GM23248 (cell line): ENCODE measurements around the gene RBMS3. TPM values are rescaled to one million over a fixed set of nuclear protein-coding genes. Genes with fewer than 3 reads are reported as not detected.

Experiments used
- DNase-seq: peaks from one replicate; pipeline ENCODE4 v3.0.0-alpha.2; 2015
- H2AFZ ChIP-seq: fragments of 200-600 bp; sonication (generic); 2 replicates; pipeline ENCODE4 v1.6.1; 2016; ENCODE audit warnings: antibody characterized with exemption
- H3F3A ChIP-seq: fragments of 200-600 bp; sonication (generic); 2 replicates; pipeline ENCODE4 v1.6.1; 2016; ENCODE audit warnings: mild to moderate bottlenecking, antibody characterized with exemption, mixed run types; ENCODE audit not compliant: insufficient read depth
- H3K27ac ChIP-seq: fragments of 200-600 bp; sonication (generic); 2 replicates; pipeline ENCODE4 v1.5.1; 2016; ENCODE audit warnings: mild to moderate bottlenecking
- H3K27me3 ChIP-seq: fragments of 200-600 bp; sonication (generic); replicated peaks from 2 replicates; pipeline ENCODE4 v1.6.1; 2016; ENCODE audit warnings: mild to moderate bottlenecking; ENCODE audit not compliant: insufficient read depth
- H3K36me3 ChIP-seq: fragments of 200-600 bp; sonication (generic); 2 replicates; pipeline ENCODE4 v1.6.1; 2016; ENCODE audit warnings: low read depth, mild to moderate bottlenecking
- H3K4me1 ChIP-seq: fragments of 200-600 bp; sonication (generic); 2 replicates; pipeline ENCODE4 v1.6.1; 2016; ENCODE audit warnings: mild to moderate bottlenecking; ENCODE audit not compliant: insufficient read depth
- H3K4me2 ChIP-seq: fragments of 200-600 bp; sonication (generic); one replicate; pipeline ENCODE4 v1.6.1; 2016; ENCODE audit warnings: mild to moderate bottlenecking; ENCODE audit not compliant: unreplicated experiment
- H3K4me3 ChIP-seq: fragments of 200-600 bp; sonication (generic); 2 replicates; pipeline ENCODE4 v1.5.1; 2016; ENCODE audit warnings: mild to moderate bottlenecking
- H3K79me2 ChIP-seq: fragments of 200-600 bp; sonication (generic); 2 replicates; pipeline ENCODE4 v1.6.1; 2016; ENCODE audit warnings: mild to moderate bottlenecking; ENCODE audit not compliant: insufficient read depth
- H3K9ac ChIP-seq: fragments of 200-600 bp; sonication (generic); 2 replicates; pipeline ENCODE4 v1.6.1; 2016; ENCODE audit warnings: mild to moderate bottlenecking
- H3K9me2 ChIP-seq: fragments of 200-600 bp; sonication (generic); 2 replicates; pipeline ENCODE4 v1.6.1; 2016; ENCODE audit warnings: mixed run types, mild to moderate bottlenecking, moderate library complexity; ENCODE audit not compliant: insufficient read depth
- H3K9me3 ChIP-seq: fragments of 200-600 bp; sonication (generic); one replicate; pipeline ENCODE4 v1.6.1; 2017; ENCODE audit warnings: low read depth
- H4K20me1 ChIP-seq: fragments of 200-600 bp; sonication (generic); 2 replicates; pipeline ENCODE4 v1.6.0; 2016; ENCODE audit not compliant: insufficient read depth
- EZH2 ChIP-seq: fragments of 200-600 bp; sonication (generic); IDR thresholded peaks from 2 replicates; pipeline ENCODE4 v1.6.1; 2018; ENCODE audit warnings: antibody characterized with exemption, mild to moderate bottlenecking; ENCODE audit not compliant: insufficient read depth, poor library complexity, severe bottlenecking
- EZH2phosphoT487 ChIP-seq: fragments of 200-600 bp; sonication (generic); IDR thresholded peaks from 2 replicates; pipeline ENCODE4 v1.6.1; 2018; ENCODE audit warnings: antibody characterized with exemption, moderate library complexity, mild to moderate bottlenecking, low read depth; ENCODE audit not compliant: insufficient read depth
- WGBS, 2 experiments: methylation state at CpG; one replicate each; pipeline ENCODE4 v1.1.6; 2015 to 2017; ENCODE audit warnings: low lambda C conversion rate in 2 of 2, low coverage in 1 of 2; ENCODE audit errors: missing lambda C conversion rate in 2 of 2; 5-methylcytosine and 5-hydroxymethylcytosine counted together
- in situ Hi-C: fragments of 300-500 bp; cut with MboI; formaldehyde crosslinking; loops from 2 replicates; pipeline ENCODE4 v1.15.0; 2020
- polyA plus RNA-seq: library from polyadenylated mRNA; unstranded; fragments of >200 nt; fragmentation: Nextera tagmentation; extraction: Ambion mirVana; gene quantifications from 2 replicates; pipeline ENCODE4 v1.2.1, GENCODE V29; 2016
- total RNA-seq: library from RNA; depleted of rRNA; stranded (reverse); fragments of >200 nt; shearing (Covaris generic); gene quantifications from 2 replicates; pipeline ENCODE4 v1.2.3, GENCODE V29; 2014

Gene RBMS3
- total and polyA plus RNA-seq, 2 experiments from 2014 or later, result 40.0 to 94.3 TPM

DNA sequence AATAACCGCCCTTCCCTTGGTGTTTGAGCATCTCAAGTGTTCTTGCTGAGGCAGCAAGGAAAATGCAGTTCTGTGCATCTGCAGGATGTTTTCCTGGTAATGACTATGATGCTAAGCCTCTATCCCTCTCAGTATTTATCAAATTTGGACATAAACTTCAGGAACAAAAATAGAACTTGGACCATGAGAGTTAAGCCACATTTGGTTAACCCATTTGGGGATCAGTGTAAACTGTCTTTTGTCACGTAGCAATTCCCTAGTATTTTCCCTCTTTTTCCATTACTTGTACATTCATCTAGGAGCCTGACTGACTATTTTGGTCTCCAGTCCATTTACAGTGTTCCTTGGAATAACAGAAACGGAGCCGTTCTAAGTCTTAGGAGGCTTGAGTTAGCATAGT, 250.8 kb downstream of the RBMS3 start:
- H3K27ac ChIP-seq, result no peak overlapping the region
- H2AFZ ChIP-seq, result no peak overlapping the region
- no peaks in the 10 kb centered on the region for H3K9me3 ChIP-seq
- no peak for TF ChIP-seq EZH2phosphoT487
- no peak for TF ChIP-seq EZH2
- peaks cover 87% of the 10 kb centered on the region for H3K79me2 ChIP-seq
- no peak overlapping the region for H3K4me3 ChIP-seq
- no peaks in the 10 kb centered on the region for H4K20me1 ChIP-seq
- peaks cover 9% of the 10 kb centered on the region; the same call in 1 of the 2 replicates for H3K4me1 ChIP-seq
- in situ Hi-C loops, result no loop called here
- no peaks in the 10 kb centered on the region for H3K9me2 ChIP-seq
- 68 to 69% methylated on average over 4 of the region's 4 CpGs for WGBS, 2 experiments
- H3K27me3 ChIP-seq, result no peaks in the 10 kb centered on the region
- no peak overlapping the region for H3K9ac ChIP-seq
- no peaks in the 10 kb centered on the region for H3K36me3 ChIP-seq
- H3F3A ChIP-seq, result peaks cover 8% of the 10 kb centered on the region; the same call in 1 of the 2 replicates
- no peak for DNase-seq
- no peak overlapping the region for H3K4me2 ChIP-seq

DNA sequence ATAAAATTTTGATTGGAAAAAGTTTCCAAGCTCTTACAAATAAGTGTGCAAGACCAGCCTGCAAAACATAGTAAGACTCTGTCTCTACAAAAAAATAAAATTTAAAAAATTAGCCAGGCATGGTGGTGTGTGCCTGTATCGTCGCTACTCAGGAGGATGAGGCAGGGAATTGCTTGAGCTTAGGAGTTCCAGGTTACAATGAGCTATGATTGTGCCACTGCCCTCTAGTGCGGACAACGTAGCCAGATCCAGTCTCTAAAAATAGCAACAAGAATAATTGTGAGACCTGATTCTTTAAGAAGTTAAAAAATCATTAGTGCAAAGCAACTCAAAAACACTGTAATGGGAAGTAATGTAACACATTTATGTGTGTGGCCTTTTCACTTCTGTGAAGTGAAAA, 251.6 kb downstream of the RBMS3 start:
- Histone ChIP-seq H3K79me2 (peaks cover 86% of the 10 kb centered on the region), H3K9ac (no peak overlapping the region)
- in situ Hi-C loops, result no loop called here

DNA sequence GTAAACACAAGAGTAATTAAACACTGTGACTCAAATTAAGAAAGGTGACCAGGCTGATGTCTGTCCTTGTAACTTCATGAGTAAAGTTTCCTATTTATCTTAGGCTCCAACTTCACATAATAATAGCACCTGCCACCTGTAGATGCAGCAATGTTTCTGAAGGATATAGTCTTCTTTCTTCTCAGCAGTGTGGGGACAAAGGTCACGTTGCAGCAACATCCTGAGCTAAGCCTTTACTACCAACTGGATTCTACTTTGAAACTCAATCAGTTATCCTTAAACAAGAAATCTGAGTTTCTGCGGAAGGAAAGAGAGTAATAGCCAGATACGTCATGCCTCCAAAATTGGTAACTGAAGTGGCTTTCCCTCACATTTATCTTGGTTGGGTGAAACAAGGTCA, 253.1 kb downstream of the RBMS3 start:
- in situ Hi-C loops, result no loop called here
- no peak for DNase-seq
- no peak overlapping the region for H3K27ac ChIP-seq
- peaks cover 89% of the 10 kb centered on the region for H3K79me2 ChIP-seq
- no peaks in the 10 kb centered on the region for H3K9me2 ChIP-seq
- no peak overlapping the region for H3K4me2 ChIP-seq
- no peaks in the 10 kb centered on the region for H4K20me1 ChIP-seq
- H3K36me3 ChIP-seq, result no peaks in the 10 kb centered on the region
- no peaks in the 10 kb centered on the region for H3K9me3 ChIP-seq
- no peaks in the 10 kb centered on the region for H3F3A ChIP-seq
- no peak overlapping the region for H2AFZ ChIP-seq
- no peak overlapping the region for H3K4me3 ChIP-seq
- peaks cover 15% of the 10 kb centered on the region for H3K4me1 ChIP-seq
- WGBS, 2 experiments, result 93% methylated on average over 3 of the region's 3 CpGs
- no peak overlapping the region for H3K9ac ChIP-seq
- no peaks in the 10 kb centered on the region for H3K27me3 ChIP-seq
- TF ChIP-seq EZH2phosphoT487, result no peak
- TF ChIP-seq EZH2, result no peak

More for the DNA sequence above, 251.6 kb downstream of the RBMS3 start:
- no peaks in the 10 kb centered on the region for H3K9me2 ChIP-seq
- H3K9me3 ChIP-seq, result no peaks in the 10 kb centered on the region
- no peak for TF ChIP-seq EZH2
- no peak for TF ChIP-seq EZH2phosphoT487
- H2AFZ ChIP-seq, result no peak overlapping the region
- 93 to 99% methylated on average over 4 of the region's 4 CpGs for WGBS, 2 experiments
- no peak overlapping the region for H3K27ac ChIP-seq
- no peak overlapping the region for H3K4me2 ChIP-seq
- H3K4me3 ChIP-seq, result no peak overlapping the region
- no peaks in the 10 kb centered on the region for H4K20me1 ChIP-seq
- no peaks in the 10 kb centered on the region for H3K27me3 ChIP-seq
- 0 out of 2 replicates have a peak, but pooled peaks cover under 1% of the 10 kb centered on the region for H3F3A ChIP-seq
- peaks cover 5% of the 10 kb centered on the region; the same call in 1 of the 2 replicates for H3K4me1 ChIP-seq
- DNase-seq, result no peak
- no peaks in the 10 kb centered on the region for H3K36me3 ChIP-seq

DNA sequence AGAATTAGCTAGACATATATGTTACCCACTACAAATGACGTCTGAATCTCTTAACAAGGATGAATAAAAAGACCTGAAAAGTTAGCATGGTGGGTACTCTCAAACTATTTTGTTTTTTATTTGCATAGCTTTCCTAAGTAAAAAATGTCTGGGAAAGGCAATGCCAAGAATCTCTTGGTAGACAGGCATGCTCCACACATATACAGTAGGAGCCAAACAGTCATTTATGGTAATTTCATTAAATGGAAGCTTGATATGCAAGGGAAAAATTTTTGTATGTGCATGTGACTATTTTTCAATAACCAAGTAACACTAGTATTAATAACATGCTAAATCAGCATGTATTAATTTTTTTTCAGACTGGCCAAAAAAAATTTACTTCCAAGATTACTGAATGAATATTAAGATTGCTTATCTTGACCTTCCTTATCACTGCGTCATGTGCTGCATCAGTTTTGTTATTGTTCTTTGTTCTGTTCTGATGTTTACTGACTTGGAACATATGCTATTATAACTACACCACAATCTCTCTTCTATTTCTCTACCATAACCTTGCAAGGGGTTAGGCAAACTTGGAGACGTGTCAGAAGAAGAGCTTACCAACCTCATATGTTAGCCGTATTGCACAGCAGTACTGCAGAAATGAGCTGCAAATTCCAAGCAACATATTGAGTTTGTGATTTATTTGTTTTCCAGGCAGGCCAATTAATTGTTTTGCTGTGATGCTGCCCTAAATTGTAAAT, 255.3 kb downstream of the RBMS3 start:
- Histone ChIP-seq H3K79me2 (peaks cover 83% of the 10 kb centered on the region), H3K27ac (no peak overlapping the region), H3K9me2 (no peaks in the 10 kb centered on the region), H2AFZ (no peak overlapping the region), H3K9ac (no peak overlapping the region), H3K4me3 (no peak overlapping the region), H3K27me3 (no peaks in the 10 kb centered on the region), H3K36me3 (no peaks in the 10 kb centered on the region), H4K20me1 (no peaks in the 10 kb centered on the region), H3K4me2 (no peak overlapping the region), H3K4me1 (peaks cover 11% of the 10 kb centered on the region), H3F3A (no peaks in the 10 kb centered on the region), H3K9me3 (no peaks in the 10 kb centered on the region)
- no peak for DNase-seq
- 83 to 84% methylated on average over 4 of the region's 4 CpGs for WGBS, 2 experiments
- TF ChIP-seq EZH2phosphoT487, result no peak
- no peak for TF ChIP-seq EZH2
- in situ Hi-C loops, result no loop called here
